Ascending aorta (tissue), 2 donors: ENCODE measurements around the gene IL1A. TPM values are rescaled to one million over a fixed set of nuclear protein-coding genes. Genes with fewer than 3 reads are reported as not detected.
"Not testable (repeated sequence)": the region's sequence is repeated elsewhere in the genome, so short reads cannot be mapped to it uniquely, and the experiment has no call there.

ENCODE experiments used
- DNase-seq, 2 donors: peaks; one replicate each; pipeline ENCODE4 v3.0.0-alpha.2; 2019; ENCODE audit warnings: low spot score in 2 of 2
- H3K27ac ChIP-seq, 2 donors: fragments of 200-600 bp; sonication (generic); one replicate each; pipeline ENCODE4 v1.5.1; 2016 to 2017; ENCODE audit warnings: mild to moderate bottlenecking in 1 of 2
- H3K27me3 ChIP-seq: fragments of 200-600 bp; sonication (generic); one replicate; pipeline ENCODE4 v1.5.1; 2017
- H3K36me3 ChIP-seq, 2 donors: fragments of 200-600 bp; sonication (generic); one replicate each; pipeline ENCODE4 v1.5.1; 2016
- H3K4me1 ChIP-seq, 2 donors: fragments of 200-600 bp; sonication (generic); one replicate each; pipeline ENCODE4 v1.5.1; 2016 to 2017; ENCODE audit warnings: mild to moderate bottlenecking in 1 of 2
- H3K4me3 ChIP-seq, 2 donors: fragments of 200-600 bp; sonication (generic); one replicate each; pipeline ENCODE4 v1.5.1; 2016 to 2017; ENCODE audit warnings: mild to moderate bottlenecking in 1 of 2
- H3K9me3 ChIP-seq, 2 donors: fragments of 200-600 bp; sonication (generic); one replicate each; pipeline ENCODE4 v1.5.1; 2016
- CTCF ChIP-seq, 3 experiments: fragments of 200-600 bp in 2 of 3; fragments of 450-650 bp in 1 of 3; sonication (generic) in 2 of 3; IDR thresholded peaks; one replicate each; pipeline ENCODE4 v1.5.1; 2016 to 2019; ENCODE audit warnings: antibody characterized with exemption in 3 of 3, mild to moderate bottlenecking in 1 of 3, moderate library complexity in 1 of 3
- intact Hi-C: fragments of 100-400 bp; cut with DNase I; formaldehyde crosslinking; loops from one replicate; pipeline ENCODE4 v1.15.1; 2023
- total RNA-seq: library from RNA; depleted of rRNA; stranded (reverse); fragments of >200 nt; gene quantifications from one replicate; pipeline ENCODE4 v1.1.0, GENCODE V29; 2016

IL1A gene, protein sequence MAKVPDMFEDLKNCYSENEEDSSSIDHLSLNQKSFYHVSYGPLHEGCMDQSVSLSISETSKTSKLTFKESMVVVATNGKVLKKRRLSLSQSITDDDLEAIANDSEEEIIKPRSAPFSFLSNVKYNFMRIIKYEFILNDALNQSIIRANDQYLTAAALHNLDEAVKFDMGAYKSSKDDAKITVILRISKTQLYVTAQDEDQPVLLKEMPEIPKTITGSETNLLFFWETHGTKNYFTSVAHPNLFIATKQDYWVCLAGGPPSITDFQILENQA
- total RNA-seq, result not detected

DNA sequence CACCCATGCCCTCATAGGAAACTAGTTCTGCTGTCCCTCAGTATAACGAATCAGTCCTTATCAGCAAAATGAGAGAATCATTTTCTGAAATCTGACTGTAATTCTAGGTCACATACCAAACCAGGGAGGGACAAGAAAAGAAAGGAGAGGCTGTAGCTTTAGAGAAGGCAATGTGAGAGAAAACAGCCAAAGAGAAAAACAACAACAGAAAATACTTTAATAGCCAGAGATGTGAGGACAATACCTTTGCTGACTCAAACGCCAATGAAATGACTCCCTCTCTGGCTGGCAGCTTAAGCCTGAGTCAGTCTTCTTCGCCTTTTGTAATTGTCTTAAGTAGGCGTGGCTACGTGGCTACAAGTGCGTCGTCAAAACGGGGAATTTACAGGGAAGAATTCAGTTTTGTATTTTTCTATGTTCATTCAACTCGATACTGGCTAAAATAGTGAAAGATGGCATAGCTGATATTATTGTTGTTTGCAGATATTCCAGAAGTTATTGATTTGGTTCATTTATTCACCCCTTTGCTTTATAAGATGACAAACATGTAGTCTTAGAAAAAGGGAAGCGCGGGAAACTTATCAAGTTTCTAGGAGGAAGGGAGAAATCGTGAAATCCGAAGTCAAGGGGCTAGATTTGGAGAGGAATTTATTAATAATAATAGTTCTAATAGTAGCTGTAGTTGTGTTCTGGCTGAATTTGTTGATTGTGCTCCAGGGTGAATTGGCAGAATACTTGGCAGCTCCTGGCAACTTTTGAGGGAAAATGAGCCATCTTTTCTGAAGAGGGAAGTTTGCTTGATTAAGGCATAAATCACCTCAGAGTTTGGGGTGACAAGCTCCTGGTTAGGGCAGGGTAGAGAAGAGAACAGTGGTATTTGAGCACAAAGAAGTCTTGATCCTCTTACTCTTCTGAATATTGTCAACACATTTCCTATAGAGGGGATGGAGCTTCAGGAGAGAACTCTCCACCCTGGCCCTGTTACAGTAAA is at the start of gene IL1A:
Gene IL1A, minus strand, starts transcription at position 295 of the 991 bp plus-strand sequence. CDS start 723 bp downstream, outside the sequence.
- Histone ChIP-seq H3K27me3 (no peaks in the 10 kb centered on the region), H3K4me1 (no peaks in the 10 kb centered on the region), H3K27ac (no peak within 1 kb of the TSS), H3K36me3 (no peaks in the 10 kb centered on the region), H3K4me3 (no peak within 1 kb of the TSS), H3K9me3 (no peaks in the 10 kb centered on the region)
- intact Hi-C loops, result no loop called here
- TF ChIP-seq CTCF (IDR thresholded peaks at IDR 0.05), result no peak
- DNase-seq, result no peak

GRCh38 chr2:112833976-112834375 is 49.7 kb upstream of the IL1A start:
- intact Hi-C loops, result no loop called here
- Histone ChIP-seq H3K4me1 (no peaks in the 10 kb centered on the region), H3K9me3 (no peaks in the 10 kb centered on the region), H3K27me3 (no peaks in the 10 kb centered on the region), H3K36me3 (no peaks in the 10 kb centered on the region), H3K27ac (no peak overlapping the region), H3K4me3 (no peak overlapping the region)
- no peak for TF ChIP-seq CTCF (IDR thresholded peaks at IDR 0.05)
- no peak for DNase-seq

GRCh38 chr2:112833639-112833931 is 49.3 kb upstream of the IL1A start:
- H3K9me3 ChIP-seq, H3K4me1 ChIP-seq, H3K27ac ChIP-seq, DNase-seq, H3K27me3 ChIP-seq, intact Hi-C loops, H3K36me3 ChIP-seq, H3K4me3 ChIP-seq: not testable (repeated sequence)

- Histone ChIP-seq H3K4me1 (no peaks in the 10 kb centered on the region), H3K9me3 (no peaks in the 10 kb centered on the region), H3K27me3 (no peaks in the 10 kb centered on the region), H3K4me3 (no peak overlapping the region), H3K27ac (no peak overlapping the region), H3K36me3 (no peaks in the 10 kb centered on the region)
- TF ChIP-seq CTCF (IDR thresholded peaks at IDR 0.05), result no peak
- intact Hi-C loops, result no loop called here
- no peak for DNase-seq
Measured at GRCh38 chr2:112832841-112833638, 48.7 kb upstream of the IL1A start.

- Histone ChIP-seq H3K27me3 (no peaks in the 10 kb centered on the region), H3K36me3 (no peaks in the 10 kb centered on the region), H3K4me3 (no peak overlapping the region), H3K27ac (no peak overlapping the region), H3K9me3 (no peaks in the 10 kb centered on the region), H3K4me1 (no peaks in the 10 kb centered on the region)
- no peak for TF ChIP-seq CTCF (IDR thresholded peaks at IDR 0.05)
- no peak for DNase-seq
- intact Hi-C loops, result no loop called here
Measured at GRCh38 chr2:112831946-112832840, 47.9 kb upstream of the IL1A start.
